Trophoblast cell (in vitro differentiated cells and primary cell): ENCODE results near the gene CNKSR3.

Source experiments
- DNase-seq, 2 donors: peaks; one replicate each; pipeline ENCODE4 v3.0.0-alpha.2; 2016
- H2AFZ ChIP-seq: 2 replicates; pipeline ENCODE4 v1.6.1; 2013; ENCODE audit warnings: low read length, moderate library complexity, mild to moderate bottlenecking; ENCODE audit not compliant: insufficient read depth, poor library complexity
- H2AK5ac ChIP-seq: 2 replicates; pipeline ENCODE4 v1.6.1; 2013; ENCODE audit warnings: mild to moderate bottlenecking, low read length
- H2BK120ac ChIP-seq: 2 replicates; pipeline ENCODE4 v1.6.1; 2013; ENCODE audit warnings: low read length, mild to moderate bottlenecking, moderate library complexity; ENCODE audit not compliant: insufficient read depth, poor library complexity
- H2BK12ac ChIP-seq: 2 replicates; pipeline ENCODE4 v1.6.1; 2013; ENCODE audit warnings: mild to moderate bottlenecking, low read length, moderate library complexity
- H2BK5ac ChIP-seq: 2 replicates; pipeline ENCODE4 v1.6.1; 2013; ENCODE audit warnings: low read length, low read depth, moderate library complexity, mild to moderate bottlenecking; ENCODE audit not compliant: poor library complexity
- H3K14ac ChIP-seq: 2 replicates; pipeline ENCODE4 v1.6.1; 2013; ENCODE audit warnings: mild to moderate bottlenecking, low read length
- H3K18ac ChIP-seq: 2 replicates; pipeline ENCODE4 v1.6.1; 2013; ENCODE audit warnings: mild to moderate bottlenecking, low read length
- H3K23ac ChIP-seq: 2 replicates; pipeline ENCODE4 v1.6.1; 2013; ENCODE audit warnings: low read length
- H3K27ac ChIP-seq: 2 replicates; pipeline ENCODE4 v1.5.1; 2013; ENCODE audit warnings: low read depth, mild to moderate bottlenecking, inconsistent platforms, low read length, moderate library complexity
- H3K27me3 ChIP-seq: 2 replicates; pipeline ENCODE4 v1.6.1; 2013; ENCODE audit warnings: inconsistent platforms, mild to moderate bottlenecking, low read length, moderate library complexity; ENCODE audit not compliant: insufficient read depth
- H3K36me3 ChIP-seq, 2 experiments: 1 replicate in 1 of 2; 2 replicates in 1 of 2; pipeline ENCODE4 v1.6.1; 2013; ENCODE audit warnings: low read length in 2 of 2, mild to moderate bottlenecking in 2 of 2, moderate library complexity in 1 of 2; ENCODE audit not compliant: insufficient read depth in 2 of 2, control insufficient read depth in 1 of 2
- H3K4ac ChIP-seq: 2 replicates; pipeline ENCODE4 v1.6.1; 2013; ENCODE audit warnings: low read depth, mild to moderate bottlenecking, low read length, moderate library complexity
- H3K4me1 ChIP-seq, 2 experiments: 1 replicate in 1 of 2; 2 replicates in 1 of 2; pipeline ENCODE4 v1.6.1; 2013; ENCODE audit warnings: low read length in 2 of 2, mild to moderate bottlenecking in 2 of 2, moderate library complexity in 1 of 2; ENCODE audit not compliant: insufficient read depth in 2 of 2, control insufficient read depth in 1 of 2
- H3K4me2 ChIP-seq: 2 replicates; pipeline ENCODE4 v1.6.1; 2013; ENCODE audit warnings: inconsistent platforms, mild to moderate bottlenecking, low read length, moderate library complexity
- H3K4me3 ChIP-seq: 2 replicates; pipeline ENCODE4 v1.5.1; 2013; ENCODE audit warnings: mild to moderate bottlenecking, low read depth, low read length, inconsistent platforms
- H3K79me1 ChIP-seq: one replicate; pipeline ENCODE4 v1.6.1; 2013; ENCODE audit warnings: low read length
- H3K79me2 ChIP-seq: 2 replicates; pipeline ENCODE4 v1.6.1; 2013; ENCODE audit warnings: low read length, mild to moderate bottlenecking; ENCODE audit not compliant: control insufficient read depth, insufficient read depth, poor library complexity
- H3K9ac ChIP-seq: 2 replicates; pipeline ENCODE4 v1.6.1; 2013; ENCODE audit warnings: mild to moderate bottlenecking, low read length
- H3K9me3 ChIP-seq: 2 replicates; pipeline ENCODE4 v1.6.1; 2013; ENCODE audit warnings: low read depth, mild to moderate bottlenecking, control low read depth, inconsistent platforms, low read length; ENCODE audit not compliant: insufficient read depth
- H4K12ac ChIP-seq: 2 replicates; pipeline ENCODE4 v1.6.1; 2013; ENCODE audit warnings: low read depth, mild to moderate bottlenecking, low read length, moderate library complexity
- H4K8ac ChIP-seq: 2 replicates; pipeline ENCODE4 v1.6.1; 2013; ENCODE audit warnings: low read depth, mild to moderate bottlenecking, low read length, moderate library complexity
- H4K91ac ChIP-seq: one replicate; pipeline ENCODE4 v1.6.1; 2013; ENCODE audit warnings: low read depth, mild to moderate bottlenecking, low read length, moderate library complexity
- WGBS: extraction: QIAGEN DNeasy Blood & Tissue Kit; methylation state at CpG from one replicate; pipeline ENCODE4 v1.1.7; 2013; ENCODE audit warnings: missing lambda C conversion rate; ENCODE audit not compliant: insufficient read length, insufficient coverage; ENCODE audit errors: extremely low coverage; 5-methylcytosine and 5-hydroxymethylcytosine counted together

The CNKSR3 gene

GRCh38 chr6:154521412-154521811, 10.9 kb upstream of the CNKSR3 start:
- Histone ChIP-seq H3K79me2 (no peaks in the 10 kb centered on the region), H3K4me3 (no peak overlapping the region), H3K27ac (no peak overlapping the region), H3K18ac (no peak overlapping the region), H3K27me3 (no peaks in the 10 kb centered on the region), H3K36me3 (no peaks in the 10 kb centered on the region), H3K4me2 (no peak overlapping the region), H3K9ac (no peak overlapping the region), H3K79me1 (no peaks in the 10 kb centered on the region), H4K12ac (no peak overlapping the region), H4K91ac (no peak overlapping the region), H3K9me3 (peaks cover 5% of the 10 kb centered on the region), H3K14ac (no peak overlapping the region), H2BK5ac (no peak overlapping the region), H3K4ac (no peak overlapping the region), H2BK12ac (no peak overlapping the region), H3K4me1 (no peaks in the 10 kb centered on the region), H3K23ac (no peak overlapping the region), H4K8ac (no peak overlapping the region), H2AK5ac (no peak overlapping the region), H2BK120ac (no peak overlapping the region), H2AFZ (no peak overlapping the region)
- no peak for DNase-seq
- WGBS, result no CpG with 5 or more reads among the region's 7 CpGs

GRCh38 chr6:154520280-154520679, 9.8 kb upstream of the CNKSR3 start:
- Histone ChIP-seq H2BK120ac (no peak overlapping the region), H3K18ac (no peak overlapping the region), H2AFZ (no peak overlapping the region), H3K4me3 (no peak overlapping the region), H3K23ac (no peak overlapping the region), H3K4me1 (no peaks in the 10 kb centered on the region), H3K9ac (no peak overlapping the region), H4K12ac (no peak overlapping the region), H3K4me2 (no peak overlapping the region), H2AK5ac (no peak overlapping the region), H3K14ac (no peak overlapping the region), H3K36me3 (no peaks in the 10 kb centered on the region), H3K27me3 (no peaks in the 10 kb centered on the region), H3K79me1 (no peaks in the 10 kb centered on the region), H3K79me2 (no peaks in the 10 kb centered on the region), H3K9me3 (peaks cover 5% of the 10 kb centered on the region), H2BK5ac (no peak overlapping the region), H4K8ac (no peak overlapping the region), H4K91ac (no peak overlapping the region), H3K4ac (no peak overlapping the region), H2BK12ac (no peak overlapping the region), H3K27ac (no peak overlapping the region)
- peak; percentile 6 to 79 for DNase-seq
- no CpG with 5 or more reads among the region's 5 CpGs for WGBS

DNA sequence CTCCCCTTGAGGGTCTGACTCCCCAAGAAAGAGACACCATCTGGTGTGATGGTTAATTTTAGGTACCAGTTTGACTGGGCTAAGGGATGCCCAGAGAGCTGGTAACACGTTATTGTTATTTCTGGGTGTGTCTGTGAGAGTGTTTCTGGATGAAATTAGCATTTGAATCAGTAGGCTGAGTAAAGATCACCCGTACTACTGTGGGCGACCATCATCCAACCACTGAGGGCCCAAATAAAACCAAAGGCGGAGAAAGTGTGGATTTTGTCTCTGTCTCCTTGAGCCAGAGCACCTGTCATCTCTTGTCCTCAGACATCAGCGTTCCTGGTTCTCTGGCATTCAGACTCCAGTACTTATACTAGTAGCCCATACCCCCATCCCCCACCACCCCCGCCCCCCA, 7.9 kb upstream of the CNKSR3 start:
- no peak overlapping the region for H3K18ac ChIP-seq
- no peak overlapping the region for H4K8ac ChIP-seq

DNA sequence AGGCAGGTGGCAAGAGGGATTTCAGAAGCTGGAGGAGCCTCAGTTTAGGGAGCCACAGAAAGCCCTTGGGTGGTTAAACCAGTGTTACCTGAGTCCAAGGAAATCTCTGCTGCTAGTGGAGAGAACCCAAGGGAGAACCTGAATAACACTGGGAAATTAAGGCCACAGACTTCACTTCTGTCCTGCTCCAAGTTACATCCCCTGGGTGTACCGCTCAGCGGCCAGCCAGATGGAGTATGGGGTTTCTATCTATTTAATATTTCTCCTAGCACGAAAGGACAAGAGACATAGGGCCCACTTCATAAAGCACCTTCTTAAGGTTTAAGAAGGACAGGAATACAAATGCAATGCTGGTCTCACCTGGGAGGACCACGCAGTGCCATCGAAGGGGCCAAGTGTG, 5.8 kb upstream of the CNKSR3 start:
- peaks cover under 1% of the 10 kb centered on the region for H3K9me3 ChIP-seq
- H3K9ac ChIP-seq, result no peak overlapping the region
- no peak overlapping the region for H3K4me2 ChIP-seq
- no peak overlapping the region for H3K23ac ChIP-seq
- H3K4me3 ChIP-seq, result no peak overlapping the region
- H4K8ac ChIP-seq, result no peak overlapping the region
- no peak overlapping the region for H4K12ac ChIP-seq
- H2AK5ac ChIP-seq, result no peak overlapping the region
- H2BK120ac ChIP-seq, result no peak overlapping the region
- no peaks in the 10 kb centered on the region for H3K79me2 ChIP-seq
- no CpG with 5 or more reads among the region's 5 CpGs for WGBS
- H3K4me1 ChIP-seq, result no peaks in the 10 kb centered on the region
- H3K36me3 ChIP-seq, result no peaks in the 10 kb centered on the region
- no peak overlapping the region for H2BK12ac ChIP-seq
- H3K79me1 ChIP-seq, result no peaks in the 10 kb centered on the region
- no peak overlapping the region for H3K4ac ChIP-seq
- H3K27ac ChIP-seq, result no peak overlapping the region
- no peak overlapping the region for H4K91ac ChIP-seq
- H3K27me3 ChIP-seq, result no peaks in the 10 kb centered on the region
- no peak overlapping the region for H3K14ac ChIP-seq
- no peak overlapping the region for H2AFZ ChIP-seq
- H3K18ac ChIP-seq, result no peak overlapping the region
- no peak for DNase-seq
- H2BK5ac ChIP-seq, result no peak overlapping the region

More for the DNA sequence above, 7.9 kb upstream of the CNKSR3 start:
- Histone ChIP-seq H2BK5ac (no peak overlapping the region), H3K79me1 (no peaks in the 10 kb centered on the region), H3K9me3 (peaks cover 3% of the 10 kb centered on the region), H3K4me2 (no peak overlapping the region), H3K36me3 (no peaks in the 10 kb centered on the region), H3K23ac (no peak overlapping the region), H3K79me2 (no peaks in the 10 kb centered on the region), H4K91ac (no peak overlapping the region), H4K12ac (no peak overlapping the region), H3K27me3 (no peaks in the 10 kb centered on the region), H2AK5ac (no peak overlapping the region), H3K4me3 (no peak overlapping the region), H2BK12ac (no peak overlapping the region), H3K4me1 (no peaks in the 10 kb centered on the region), H3K14ac (no peak overlapping the region), H3K9ac (no peak overlapping the region), H3K27ac (no peak overlapping the region), H3K4ac (no peak overlapping the region), H2AFZ (no peak overlapping the region), H2BK120ac (no peak overlapping the region)
- DNase-seq, result no peak
- no CpG with 5 or more reads among the region's 6 CpGs for WGBS
